IMR-90 (cell line): ENCODE measurements around the gene NUDCD3. TPM values are rescaled to one million over a fixed set of nuclear protein-coding genes. Genes with fewer than 3 reads are reported as not detected.

ENCODE experiments used
- ATAC-seq: fragments of 200-7000 bp; cut with Tn5 transposase; 2 replicates; pipeline ENCODE4 v1.9.1; 2020; ENCODE audit warnings: low read depth, mild to moderate bottlenecking, moderate library complexity
- BruUV-seq: library from RNA; stranded (reverse); fragments of 400-500 nt; replicated peaks from 2 replicates; lab custom pipeline; 2021; lab: Mats Ljungman, UMichigan
- CTCF ChIA-PET: fragments of 300-600 bp; formaldehyde crosslinking; extraction: SDS; loops from one replicate; lab custom pipeline; 2021; ENCODE audit warnings: antibody characterized with exemption; lab: Yijun Ruan, JAX
- POLR2A ChIA-PET: fragments of 300-600 bp; sonication (Branson Sonifier 250); formaldehyde crosslinking; loops from one replicate; lab custom pipeline; 2022; ENCODE audit warnings: antibody characterized with exemption; ENCODE audit not compliant: unreplicated experiment; lab: Charles Lee
- DNase-seq: peaks from one replicate; pipeline ENCODE4 v3.0.0; 2013
- H2AFZ ChIP-seq: replicated peaks from 2 replicates; pipeline ENCODE3; 2013; ENCODE audit warnings: low read length, mild to moderate bottlenecking; ENCODE audit not compliant: poor library complexity
- H2AK5ac ChIP-seq: 2 replicates; pipeline ENCODE4 v1.6.1; 2013; ENCODE audit warnings: low read depth, low read length, inconsistent platforms
- H2AK9ac ChIP-seq: replicated peaks from 2 replicates; pipeline ENCODE3; 2013; ENCODE audit warnings: mild to moderate bottlenecking, low read depth, low read length, moderate library complexity; ENCODE audit not compliant: poor library complexity
- H2BK120ac ChIP-seq: 2 replicates; pipeline ENCODE4 v1.6.1; 2013; ENCODE audit warnings: low read depth, low read length, inconsistent platforms
- H2BK15ac ChIP-seq: 3 replicates; pipeline ENCODE4 v1.6.1; 2013; ENCODE audit warnings: low read depth, low read length, inconsistent platforms
- H2BK20ac ChIP-seq: 2 replicates; pipeline ENCODE4 v1.6.1; 2013; ENCODE audit warnings: low read depth, mild to moderate bottlenecking, inconsistent platforms, low read length, moderate library complexity
- H2BK5ac ChIP-seq: 2 replicates; pipeline ENCODE4 v1.6.1; 2013; ENCODE audit warnings: mild to moderate bottlenecking, low read depth, low read length, inconsistent platforms; ENCODE audit not compliant: poor library complexity, severe bottlenecking
- H3K14ac ChIP-seq: replicated peaks from 2 replicates; pipeline ENCODE4 v1.6.1; 2013; ENCODE audit warnings: low read depth, low read length, inconsistent platforms
- H3K18ac ChIP-seq: 2 replicates; pipeline ENCODE4 v1.6.1; 2013; ENCODE audit warnings: low read depth, low read length, control low read depth
- H3K23ac ChIP-seq: 2 replicates; pipeline ENCODE4 v1.6.1; 2013; ENCODE audit warnings: low read depth, low read length, inconsistent platforms
- H3K27ac ChIP-seq: 2 replicates; pipeline ENCODE4 v1.5.1; 2013; ENCODE audit warnings: mild to moderate bottlenecking, control low read depth, low read length; ENCODE audit not compliant: insufficient read depth
- H3K27me3 ChIP-seq: 2 replicates; pipeline ENCODE4 v1.6.1; 2013; ENCODE audit warnings: low read length; ENCODE audit not compliant: control insufficient read depth, insufficient read depth
- H3K36me3 ChIP-seq: 2 replicates; pipeline ENCODE4 v1.6.1; 2013; ENCODE audit warnings: low read length, mixed read lengths; ENCODE audit not compliant: control insufficient read depth, insufficient read depth
- H3K4ac ChIP-seq: 2 replicates; pipeline ENCODE4 v1.6.1; 2013; ENCODE audit warnings: low read depth, low read length, inconsistent platforms
- H3K4me1 ChIP-seq: 2 replicates; pipeline ENCODE4 v1.6.1; 2013; ENCODE audit warnings: low read length, mixed read lengths; ENCODE audit not compliant: control insufficient read depth, insufficient read depth
- H3K4me2 ChIP-seq: 2 replicates; pipeline ENCODE4 v1.6.1; 2013; ENCODE audit warnings: low read depth, mild to moderate bottlenecking, control low read depth, low read length, moderate library complexity
- H3K4me3 ChIP-seq: 2 replicates; pipeline ENCODE4 v1.5.1; 2013; ENCODE audit warnings: low read depth, mild to moderate bottlenecking, control low read depth, low read length, moderate library complexity; ENCODE audit not compliant: insufficient read depth
- H3K56ac ChIP-seq: 2 replicates; pipeline ENCODE4 v1.6.1; 2013; ENCODE audit warnings: low read length, inconsistent platforms; ENCODE audit not compliant: insufficient read depth; ENCODE audit errors: extremely low read depth
- H3K79me1 ChIP-seq, 2 experiments: 2 replicates each; pipeline ENCODE4 v1.6.1; 2013; ENCODE audit warnings: low read length in 2 of 2, inconsistent platforms in 1 of 2, low read depth in 1 of 2
- H3K9ac ChIP-seq: 2 replicates; pipeline ENCODE4 v1.6.1; 2013; ENCODE audit warnings: low read depth, low read length, control low read depth
- H3K9me1 ChIP-seq: 2 replicates; pipeline ENCODE4 v1.6.1; 2013; ENCODE audit warnings: low read length, inconsistent platforms; ENCODE audit not compliant: insufficient read depth
- H3K9me3 ChIP-seq: 2 replicates; pipeline ENCODE4 v1.6.1; 2013; ENCODE audit warnings: low read length; ENCODE audit not compliant: control insufficient read depth, insufficient read depth
- H4K20me1 ChIP-seq: 2 replicates; pipeline ENCODE4 v1.6.1; 2013; ENCODE audit warnings: low read length, inconsistent platforms; ENCODE audit not compliant: insufficient read depth
- H4K5ac ChIP-seq: 2 replicates; pipeline ENCODE4 v1.6.1; 2013; ENCODE audit warnings: mild to moderate bottlenecking, low read depth, low read length, control low read depth
- H4K8ac ChIP-seq, 2 experiments: 2 replicates each; pipeline ENCODE4 v1.6.1; 2013; ENCODE audit warnings: low read depth in 2 of 2, low read length in 2 of 2, control low read depth in 1 of 2, inconsistent platforms in 1 of 2
- H4K91ac ChIP-seq: 2 replicates; pipeline ENCODE4 v1.6.1; 2013; ENCODE audit warnings: low read depth, low read length, inconsistent platforms; ENCODE audit not compliant: insufficient read depth
- BHLHE40 ChIP-seq: fragments of 150-350 bp; IDR thresholded peaks from 2 replicates; pipeline ENCODE4 v1.6.1; 2016; ENCODE audit warnings: mild to moderate bottlenecking, low read depth, low read length
- CEBPB ChIP-seq: IDR thresholded peaks from 2 replicates; pipeline ENCODE4 v1.6.1; 2012; ENCODE audit warnings: low read depth, low read length, improper control_type of control experiment
- CTCF ChIP-seq: conservative IDR thresholded peaks from 2 replicates; pipeline ENCODE4 v1.5.1; 2012; ENCODE audit warnings: mild to moderate bottlenecking, low read depth, low read length, improper control_type of control experiment
- FOS ChIP-seq: fragments of 150-350 bp; IDR thresholded peaks from 2 replicates; pipeline ENCODE4 v1.6.1; 2016; ENCODE audit warnings: low read depth, low read length
- MAFK ChIP-seq: IDR thresholded peaks from 2 replicates; pipeline ENCODE4 v1.6.1; 2012; ENCODE audit warnings: low read depth, low read length, improper control_type of control experiment
- NFE2L2 ChIP-seq: fragments of 150-350 bp; IDR thresholded peaks from 2 replicates; pipeline ENCODE4 v1.6.1; 2016; ENCODE audit warnings: low read depth, mild to moderate bottlenecking, low read length
- POLR2A ChIP-seq: IDR thresholded peaks from 2 replicates; pipeline ENCODE4 v1.6.1; 2012; ENCODE audit warnings: mild to moderate bottlenecking, low read depth, low read length
- RAD21 ChIP-seq: IDR thresholded peaks from 2 replicates; pipeline ENCODE4 v1.6.1; 2012; ENCODE audit warnings: low read length, improper control_type of control experiment
- RCOR1 ChIP-seq: IDR thresholded peaks from 2 replicates; pipeline ENCODE4 v1.6.1; 2012; ENCODE audit warnings: mild to moderate bottlenecking, low read length, improper control_type of control experiment; ENCODE audit not compliant: insufficient replicate concordance
- WGBS, 2 experiments: methylation state at CpG; one replicate each; pipeline versions ENCODE4 v1.1.5 to v1.1.7; 2013; ENCODE audit warnings: missing lambda C conversion rate in 2 of 2; ENCODE audit not compliant: insufficient read length in 1 of 2; ENCODE audit errors: extremely low coverage in 2 of 2; 5-methylcytosine and 5-hydroxymethylcytosine counted together
- dilution Hi-C: fragments of 300-500 bp; cut with HindIII; formaldehyde crosslinking; loops from one replicate; pipeline ENCODE4 v1.14.3; 2018; ENCODE audit warnings: low sequenced_read_pairs; ENCODE audit not compliant: unreplicated experiment
- in situ Hi-C: fragments of 300-500 bp; cut with MboI; formaldehyde crosslinking; loops from 3 replicates; pipeline ENCODE4 v1.14.3; 2019; ENCODE audit warnings: low sequenced_read_pairs, inconsistent platforms, mixed read lengths
- intact Hi-C: fragments of 100-400 bp; cut with micrococcal nuclease; formaldehyde crosslinking; loops from 2 replicates; pipeline ENCODE4 v1.10.0; 2022
- polyA plus RNA-seq, 3 experiments: library from polyadenylated mRNA; depleted of rRNA; stranded (reverse); fragments of >200 nt; gene quantifications; 2 replicates each; pipeline ENCODE4 v1.2.3, GENCODE V29; 2012; ENCODE audit warnings: low replicate concordance in 1 of 3
- total RNA-seq: library from RNA; depleted of rRNA; stranded (reverse); fragments of >200 nt; gene quantifications from 2 replicates; pipeline ENCODE4 v1.2.3, GENCODE V29; 2012

NUDCD3 gene
- total and polyA plus RNA-seq, 2 of the 4 experiments (the other 2 are of a cell fraction): 49.5 to 76.0 TPM

- H3K4me1 ChIP-seq: peaks cover 23% of the 10 kb centered on the region
- no peak overlapping the region for H3K27ac ChIP-seq
- TF ChIP-seq POLR2A (no peak), CEBPB (no peak), NFE2L2 (no peak), FOS (no peak), CTCF (no peak), BHLHE40 (no peak), RCOR1 (no peak), RAD21 (no peak), MAFK (no peak)
- H2BK120ac ChIP-seq: no peak overlapping the region
- no TSS peak for BruUV-seq
- no peaks in the 10 kb centered on the region for H3K27me3 ChIP-seq
- H3K79me1 ChIP-seq: peaks cover 57 to 86% of the 10 kb centered on the region in 2 experiments
- H2BK15ac ChIP-seq: no peak overlapping the region
- H4K5ac ChIP-seq: no peak overlapping the region
- no peak overlapping the region for H3K14ac ChIP-seq
- no peak overlapping the region for H3K56ac ChIP-seq
- intact Hi-C loops (no loop called here), in situ Hi-C loops (no loop called here), dilution Hi-C loops (no loop called here)
- DNase-seq: no peak
- 0 out of 2 replicates have a peak overlapping the region, but pooled peaks have one; percentile 1 for H3K23ac ChIP-seq
- H3K9me1 ChIP-seq: peaks cover 25% of the 10 kb centered on the region
- no peak overlapping the region for H3K9ac ChIP-seq
- H3K4ac ChIP-seq: no peak overlapping the region
- no peak overlapping the region for H3K18ac ChIP-seq
- H2AFZ ChIP-seq: no peak overlapping the region
- H4K8ac ChIP-seq: peak overlapping the region in 1 of 2 experiments; percentile 24; a peak in 1 of 4 replicates
- H3K4me2 ChIP-seq: no peak overlapping the region
- no peak for ATAC-seq
- POLR2A ChIA-PET: no interaction called here
- no peak overlapping the region for H2AK5ac ChIP-seq
- no peak overlapping the region for H4K91ac ChIP-seq
- H2BK20ac ChIP-seq: no peak overlapping the region
- H2BK5ac ChIP-seq: no peak overlapping the region
- no peak overlapping the region for H3K4me3 ChIP-seq
- no peaks in the 10 kb centered on the region for H3K9me3 ChIP-seq
- H2AK9ac ChIP-seq: no peak overlapping the region
- CTCF ChIA-PET: interaction anchor here (1.4 kb wide), 1 partner anchor 10 kb away, joined by 5 read pairs; no protein-coding TSS in a partner anchor
- peaks cover 19% of the 10 kb centered on the region for H3K36me3 ChIP-seq
- no CpG with 5 or more reads among the region's 5 CpGs for WGBS, 2 experiments
- H4K20me1 ChIP-seq: peaks cover 31% of the 10 kb centered on the region; the same call in 1 of the 2 replicates
Observed at GRCh38 chr7:44465490-44465889, 25.0 kb downstream of the NUDCD3 start.
